Activated naive CD8-positive, alpha-beta T cell treated with anti-CD3 and anti-CD28 coated beads, Interleukin-2, amount 50 U/mL, for 16 hours (primary cell): ENCODE measurements around the gene KRTAP7-1.

Source experiments
- DNase-seq: peaks from one replicate; pipeline ENCODE4 v3.0.0-alpha.2; 2020; ENCODE audit warnings: low read depth, low spot score

KRTAP7-1 gene

DNA sequence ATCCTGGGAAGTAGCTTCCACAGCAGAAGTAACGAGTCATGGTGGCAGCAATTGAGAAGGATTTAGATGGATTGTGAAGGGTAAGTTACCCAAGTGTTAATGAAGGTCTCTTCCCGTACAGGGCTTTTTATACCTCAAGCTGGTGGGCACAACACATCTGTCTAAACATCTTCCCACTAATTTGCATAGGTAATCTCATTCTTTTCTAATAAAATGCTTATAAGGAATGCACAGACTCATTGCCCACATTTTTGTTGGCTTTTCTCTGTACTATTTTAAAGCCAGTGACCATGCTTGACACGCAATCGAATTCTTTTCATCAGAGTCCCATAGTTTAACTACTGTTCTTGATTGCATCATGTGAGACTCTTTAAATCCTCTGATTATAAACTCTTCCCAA lies at the start of gene KRTAP7-1:
Gene KRTAP7-1 (minus strand): TSS at position 101 of the 400 bp plus-strand sequence. CDS start 61 bp downstream, at position 40.
- DNase-seq, result no peak

DNA sequence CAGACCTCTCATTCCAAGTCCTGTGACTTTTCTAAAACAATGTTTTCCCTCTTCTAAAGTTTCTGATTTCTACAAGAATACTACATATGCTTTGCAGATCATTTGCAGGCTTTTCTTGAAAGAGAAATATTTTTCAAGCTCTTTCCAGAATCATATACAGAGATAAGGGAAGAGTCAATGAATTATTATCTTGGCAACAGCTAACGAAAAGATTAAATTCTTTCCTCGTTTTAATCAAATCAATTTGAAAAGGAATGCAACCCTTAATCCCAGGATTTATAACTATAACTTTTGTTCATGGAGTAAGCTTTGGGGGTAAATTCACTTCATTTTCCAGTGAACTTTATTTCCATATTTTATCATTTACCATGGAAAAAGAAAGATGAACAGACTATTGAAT lies 45.0 kb upstream of the KRTAP7-1 start:
- no peak for DNase-seq

- no peak for DNase-seq
These were observed 18.3 kb upstream of the KRTAP7-1 start for GRCh38 chr21:30847627-30848500.

DNA sequence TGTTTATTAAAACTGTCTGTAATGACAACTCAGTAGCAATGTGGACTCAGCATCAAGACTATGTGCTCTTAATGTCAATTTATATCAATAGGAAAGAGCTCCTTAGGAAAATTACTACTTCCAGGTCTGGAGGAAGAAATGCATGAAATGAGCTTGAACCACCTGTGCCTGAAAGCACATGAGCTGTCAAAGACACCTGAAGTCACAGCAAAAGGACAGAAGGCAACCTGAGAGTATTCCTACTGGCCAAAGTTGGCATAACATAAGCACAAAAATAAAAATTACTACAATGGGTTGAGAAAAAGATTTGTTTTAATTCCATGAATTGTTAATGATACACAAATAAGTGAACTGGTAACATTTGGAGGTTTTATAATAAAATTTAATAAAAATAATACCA lies 13.4 kb upstream of the KRTAP7-1 start:
- DNase-seq, result no peak

GRCh38 chr21:30839304-30839703 lies 9.7 kb upstream of the KRTAP7-1 start:
- DNase-seq, result no peak

DNA sequence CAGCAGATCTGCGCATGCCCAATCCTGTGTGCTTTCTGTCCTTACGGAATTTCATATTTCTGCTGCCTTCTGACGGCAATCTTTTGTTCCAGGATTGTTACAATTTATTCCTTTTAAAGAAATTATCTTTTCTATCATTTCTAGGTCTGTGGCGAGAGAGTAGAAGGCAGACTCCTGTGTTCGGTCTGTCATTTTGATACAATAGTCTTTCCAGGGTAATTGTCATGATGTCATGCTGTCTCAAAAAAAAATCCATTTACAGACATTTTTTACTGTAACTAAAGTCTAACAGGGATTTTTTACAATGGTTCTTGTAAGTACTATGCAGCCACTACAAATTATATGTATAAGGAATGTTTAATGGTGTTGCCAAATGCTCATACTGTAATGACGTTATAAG lies 9.0 kb upstream of the KRTAP7-1 start:
- DNase-seq, result no peak

DNA sequence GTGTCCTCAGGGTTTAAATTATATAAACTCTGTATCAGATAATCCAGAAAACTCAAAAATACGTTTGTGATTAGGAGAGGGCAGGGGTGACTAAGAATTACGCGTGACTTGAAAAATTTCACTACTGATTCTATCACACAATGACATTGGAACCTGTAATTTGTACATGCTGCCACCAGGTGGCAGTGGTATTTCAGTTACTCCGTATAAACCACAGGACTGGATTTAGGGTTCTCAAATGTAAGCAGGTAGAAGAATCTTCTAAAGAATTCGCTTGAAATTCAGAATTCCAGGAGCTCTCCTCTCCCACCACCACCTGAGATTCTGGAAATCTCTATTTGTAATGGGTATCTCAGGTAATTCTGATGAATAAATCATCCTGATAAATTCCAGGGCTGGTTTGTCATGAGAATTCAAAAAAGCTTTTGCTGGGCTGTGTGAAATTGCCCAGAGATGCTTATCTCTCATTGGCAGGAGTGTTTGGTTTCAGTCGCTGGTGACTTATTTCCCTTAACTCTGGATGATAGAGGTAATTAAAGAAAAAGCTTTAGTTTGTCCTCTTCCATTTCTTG lies 1.7 kb upstream of the KRTAP7-1 start:
- DNase-seq, result no peak

DNA sequence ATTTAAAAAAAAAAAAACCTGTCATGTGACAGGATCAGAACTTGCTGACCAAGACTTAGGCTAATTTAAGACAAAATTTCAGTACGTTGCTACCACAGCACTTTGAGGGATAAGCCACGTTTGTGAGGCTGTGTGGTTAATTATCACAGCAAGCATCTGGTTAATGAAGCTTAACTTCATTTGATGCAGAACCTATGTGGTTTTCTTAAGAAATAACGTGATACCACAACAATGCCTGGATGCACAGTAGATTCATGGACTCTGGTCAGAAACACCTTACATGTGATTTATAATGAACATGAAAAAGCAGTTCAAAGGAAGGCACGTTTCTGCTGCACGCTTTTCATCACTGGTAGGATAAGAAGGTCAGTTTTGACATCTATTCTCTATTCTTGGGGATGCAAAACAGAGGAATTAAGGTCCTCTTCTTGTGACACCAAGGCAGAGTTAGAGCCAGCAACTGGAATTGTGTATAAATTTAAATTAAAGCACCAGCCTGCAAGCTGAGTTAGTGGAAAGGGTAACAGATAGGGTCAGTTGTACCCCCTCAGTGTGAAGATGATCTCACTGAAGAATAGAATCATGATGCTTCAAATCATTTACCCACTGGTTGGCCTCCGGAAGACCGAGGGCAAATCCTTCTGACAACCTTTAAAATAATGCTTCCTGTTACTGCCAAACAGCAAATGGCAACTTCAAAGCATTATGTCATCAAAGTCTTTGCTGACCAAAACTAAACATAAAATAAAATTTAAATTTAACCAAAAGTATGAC lies 10.5 kb downstream of the KRTAP7-1 start:
- no peak for DNase-seq

DNA sequence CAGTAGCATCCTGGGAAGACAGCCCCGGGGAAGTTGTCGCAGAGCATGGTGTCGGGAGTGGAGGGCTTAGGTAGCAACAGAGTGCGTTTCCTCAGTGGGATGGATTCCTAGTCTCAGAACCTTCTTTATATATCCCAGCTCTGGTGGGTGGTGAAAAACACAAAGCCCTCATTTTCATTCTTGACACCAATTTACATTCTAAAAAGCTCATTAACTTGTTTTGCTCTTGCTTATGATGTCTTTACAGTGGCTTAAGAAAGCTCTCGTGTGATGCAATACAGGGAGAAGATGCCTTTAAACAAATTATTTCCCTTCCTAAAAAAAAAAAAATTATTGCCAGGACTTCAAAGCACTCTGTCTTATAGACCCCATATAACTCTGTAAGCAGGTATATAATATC lies 16.4 kb downstream of the KRTAP7-1 start, which contains the start of gene KRTAP8-1:
Gene KRTAP8-1 (minus strand): TSS at position 101 of the 400 bp plus-strand sequence. CDS start 54 bp downstream, at position 47.
- no peak for DNase-seq

GRCh38 chr21:30800605-30801004 lies 29.0 kb downstream of the KRTAP7-1 start:
- no peak for DNase-seq

DNA sequence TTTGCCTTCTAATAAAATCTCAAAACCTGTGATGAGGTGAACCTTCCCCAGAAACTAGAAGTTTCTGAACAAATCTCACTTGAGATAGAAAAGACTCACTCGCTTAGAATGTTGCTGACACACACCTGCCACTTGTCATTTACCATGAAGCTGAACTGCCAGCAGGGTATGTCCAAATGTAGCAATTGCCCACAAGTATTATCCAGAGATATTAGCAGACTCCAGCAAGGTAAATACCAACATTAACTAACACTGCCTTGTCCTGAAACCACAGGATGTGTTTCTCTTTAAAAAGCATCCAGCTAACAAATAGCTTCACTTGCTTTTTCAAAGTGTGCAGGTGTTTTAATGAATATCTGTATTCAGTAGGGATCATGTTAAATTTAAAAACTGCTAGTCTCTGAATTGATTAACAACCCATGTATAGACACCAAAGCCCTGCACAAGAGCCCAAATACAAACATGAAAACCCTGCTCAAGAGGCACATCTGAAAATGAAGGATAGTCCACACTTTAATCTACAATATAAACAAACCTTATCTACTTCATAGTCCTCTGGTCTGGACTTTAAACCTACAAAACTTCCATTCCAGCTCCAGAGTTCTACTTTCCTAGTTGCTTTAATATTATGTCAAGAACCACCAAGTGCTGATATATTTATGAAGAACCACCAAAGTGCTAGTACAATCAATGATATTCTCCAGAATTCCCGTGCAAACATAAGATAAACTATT lies 35.8 kb downstream of the KRTAP7-1 start:
- no peak for DNase-seq

DNA sequence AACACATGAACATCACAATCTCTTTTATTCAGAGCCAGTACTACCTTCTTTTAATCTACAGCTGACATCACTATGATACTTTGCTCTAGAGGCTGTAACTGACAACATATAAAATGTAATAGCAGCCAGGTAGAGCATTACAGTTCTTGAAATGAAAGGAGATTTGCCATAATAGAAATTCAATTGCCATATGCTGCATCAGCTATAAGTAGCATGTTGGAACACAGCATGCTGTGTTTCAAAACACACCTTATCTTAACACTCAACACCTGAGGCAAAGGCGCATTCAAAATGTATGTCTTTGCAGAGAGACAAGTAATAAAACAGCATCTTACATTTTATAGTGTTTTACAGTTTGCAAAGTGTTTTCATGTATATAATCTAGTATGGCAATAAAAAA lies 50.3 kb downstream of the KRTAP7-1 start:
- DNase-seq, result no peak
